ENCODE results near the gene SGK1. TPM values are rescaled to one million over a fixed set of nuclear protein-coding genes. Genes with fewer than 3 reads are reported as not detected.

SGK1 gene
- total RNA-seq, 1 experiment from 2014 or later, result 7.8 TPM

DNA sequence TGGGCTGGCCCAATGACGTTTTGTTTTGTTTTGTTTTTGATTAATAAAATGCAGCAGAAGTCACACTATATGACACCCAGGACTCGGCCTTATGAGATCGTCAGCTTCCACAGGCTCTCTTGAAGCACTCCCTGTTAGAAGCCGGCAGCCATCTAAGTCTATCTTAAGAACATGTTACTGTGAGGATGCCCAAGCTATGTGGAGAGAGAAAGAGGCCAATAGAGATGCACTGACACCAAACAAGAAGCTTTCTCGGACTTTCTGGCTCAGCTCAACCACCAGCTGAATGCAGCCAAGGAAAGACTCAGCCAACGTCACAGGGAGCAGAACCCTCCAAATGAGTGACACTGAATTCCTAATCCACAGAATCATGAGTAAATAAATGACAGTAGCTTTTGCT lies 14.0 kb downstream of the SGK1 start:
- H3K14ac ChIP-seq (ENCODE audit: insufficient read depth, low read length), result no peak overlapping the region
- H3K4me1 Mint-ChIP-seq, result peaks cover 0 to 3% of the 10 kb centered on the region in 2 experiments
- no peaks in the 10 kb centered on the region for H3K27me3 ChIP-seq (ENCODE audit: insufficient read depth, low read length)
- TF ChIP-seq, protein P1, sequence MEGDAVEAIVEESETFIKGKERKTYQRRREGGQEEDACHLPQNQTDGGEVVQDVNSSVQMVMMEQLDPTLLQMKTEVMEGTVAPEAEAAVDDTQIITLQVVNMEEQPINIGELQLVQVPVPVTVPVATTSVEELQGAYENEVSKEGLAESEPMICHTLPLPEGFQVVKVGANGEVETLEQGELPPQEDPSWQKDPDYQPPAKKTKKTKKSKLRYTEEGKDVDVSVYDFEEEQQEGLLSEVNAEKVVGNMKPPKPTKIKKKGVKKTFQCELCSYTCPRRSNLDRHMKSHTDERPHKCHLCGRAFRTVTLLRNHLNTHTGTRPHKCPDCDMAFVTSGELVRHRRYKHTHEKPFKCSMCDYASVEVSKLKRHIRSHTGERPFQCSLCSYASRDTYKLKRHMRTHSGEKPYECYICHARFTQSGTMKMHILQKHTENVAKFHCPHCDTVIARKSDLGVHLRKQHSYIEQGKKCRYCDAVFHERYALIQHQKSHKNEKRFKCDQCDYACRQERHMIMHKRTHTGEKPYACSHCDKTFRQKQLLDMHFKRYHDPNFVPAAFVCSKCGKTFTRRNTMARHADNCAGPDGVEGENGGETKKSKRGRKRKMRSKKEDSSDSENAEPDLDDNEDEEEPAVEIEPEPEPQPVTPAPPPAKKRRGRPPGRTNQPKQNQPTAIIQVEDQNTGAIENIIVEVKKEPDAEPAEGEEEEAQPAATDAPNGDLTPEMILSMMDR (conservative IDR thresholded peaks at IDR 0.05), result no peak
- no peak overlapping the region for H2AFZ ChIP-seq (ENCODE audit: low read length)
- H3K36me3 Mint-ChIP-seq (ENCODE audit: insufficient read depth in 1 of 3, low read depth in 3 of 3), result no peaks in the 10 kb centered on the region; a peak in 1 of 7 replicates
- H3T11ph ChIP-seq (ENCODE audit: low read length), result no peak overlapping the region
- H3K23ac ChIP-seq (ENCODE audit: insufficient read length, low read depth, low read length), result no peak overlapping the region
- no peak overlapping the region for H3K4me3 Mint-ChIP-seq
- H3K27me3 Mint-ChIP-seq (ENCODE audit: low read depth), result no peaks in the 10 kb centered on the region
- H4K91ac ChIP-seq (ENCODE audit: insufficient read length, low read depth, low read length), result no peak overlapping the region
- no peak overlapping the region for H2AK5ac ChIP-seq (ENCODE audit: insufficient read length, low read length)
- H3K4ac ChIP-seq (ENCODE audit: low read depth, low read length), result no peak overlapping the region
- H3K4me2 ChIP-seq (ENCODE audit: insufficient read depth, insufficient read length, low read length), result no peak overlapping the region
- H3K9me3 ChIP-seq (ENCODE audit: control insufficient read depth, low read depth, low read length), result no peaks in the 10 kb centered on the region
- H3K18ac ChIP-seq (ENCODE audit: insufficient read length, low read depth, low read length), result no peak overlapping the region
- no peak overlapping the region for H3K9ac ChIP-seq (ENCODE audit: extremely low read depth, insufficient read length, low read length)
- H2BK20ac ChIP-seq (ENCODE audit: low read depth, low read length, poor library complexity, severe bottlenecking), result no peak overlapping the region
- H3K23me2 ChIP-seq (ENCODE audit: insufficient read length, low read depth, low read length, poor library complexity, severe bottlenecking), result no peaks in the 10 kb centered on the region
- no peaks in the 10 kb centered on the region for H3K79me1 ChIP-seq (ENCODE audit: insufficient read depth, low read depth, low read length, poor library complexity, severe bottlenecking)
- no peak overlapping the region for H2BK120ac ChIP-seq (ENCODE audit: low read depth, low read length, poor library complexity, severe bottlenecking)
- no peak overlapping the region for H3K27ac ChIP-seq (ENCODE audit: insufficient read length, low read depth, low read length)
- H3K79me2 ChIP-seq (ENCODE audit: insufficient read depth, low read length), result no peaks in the 10 kb centered on the region
- no CpG with 5 or more reads among the region's 6 CpGs for WGBS (ENCODE audit: extremely low coverage, insufficient read length, low lambda C conversion rate)
- H3K4me1 ChIP-seq (ENCODE audit: insufficient read depth, low read length), result no peaks in the 10 kb centered on the region
- no peaks in the 10 kb centered on the region for H4K20me1 ChIP-seq (ENCODE audit: control insufficient read depth, insufficient read depth, insufficient read length)
- no peak overlapping the region for H4K5ac ChIP-seq (ENCODE audit: insufficient read length, low read depth, low read length)
- H2BK15ac ChIP-seq (ENCODE audit: low read depth, low read length), result no peak overlapping the region
- H2BK12ac ChIP-seq (ENCODE audit: insufficient read length, low read depth, low read length), result no peak overlapping the region
- H3K56ac ChIP-seq (ENCODE audit: insufficient read length, low read depth, low read length), result no peak overlapping the region
- DNase-seq, result no peak
- H3K9me3 Mint-ChIP-seq, result no peaks in the 10 kb centered on the region; a peak in 2 of 5 replicates
- H2BK5ac ChIP-seq (ENCODE audit: insufficient read length, low read length), result no peak overlapping the region
- no peak overlapping the region for H3K27ac Mint-ChIP-seq
- no peak overlapping the region for H4K8ac ChIP-seq (replicated peaks; ENCODE audit: insufficient read length, low read depth, low read length)
